HG03558 (cell line): ENCODE measurements around the gene TPD52L1.

Experiments used
- ATAC-seq: cut with Tn5 transposase; IDR thresholded peaks from one replicate; pipeline ENCODE4 v1.9.1; 2021; ENCODE audit warnings: moderate number of reproducible peaks; ENCODE audit not compliant: unreplicated experiment; ENCODE audit errors: extremely low read depth

The TPD52L1 gene

GRCh38 chr6:125203395-125203794 lies 49.8 kb downstream of the TPD52L1 start:
- no peak for ATAC-seq

- ATAC-seq, result no peak
These were observed 52.4 kb downstream of the TPD52L1 start for GRCh38 chr6:125205931-125206330.

- ATAC-seq, result no peak
These were observed 52.8 kb downstream of the TPD52L1 start for GRCh38 chr6:125206389-125206788.

GRCh38 chr6:125207956-125208355 lies 54.4 kb downstream of the TPD52L1 start:
- ATAC-seq, result no peak

- ATAC-seq, result no peak
These were observed 55.2 kb downstream of the TPD52L1 start for GRCh38 chr6:125208625-125209249.

DNA sequence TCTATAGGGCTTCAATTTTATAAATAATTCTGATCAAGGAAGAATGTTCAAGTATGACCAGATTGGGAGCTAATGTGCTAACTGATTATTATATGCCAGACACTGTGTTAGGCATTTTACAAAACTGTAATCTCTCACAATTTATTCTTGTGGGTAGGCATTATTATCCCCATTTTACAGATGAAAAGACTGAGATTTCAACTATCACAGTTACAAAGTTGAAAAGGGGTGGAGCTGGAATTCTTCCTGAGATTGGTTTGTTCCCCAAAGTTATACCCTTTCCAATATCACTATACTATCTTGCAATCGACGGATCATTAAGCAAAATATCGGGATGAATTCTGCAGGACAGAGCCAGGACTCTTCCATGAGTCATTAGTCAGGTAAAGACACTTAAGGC lies 57.1 kb downstream of the TPD52L1 start:
- no peak for ATAC-seq

DNA sequence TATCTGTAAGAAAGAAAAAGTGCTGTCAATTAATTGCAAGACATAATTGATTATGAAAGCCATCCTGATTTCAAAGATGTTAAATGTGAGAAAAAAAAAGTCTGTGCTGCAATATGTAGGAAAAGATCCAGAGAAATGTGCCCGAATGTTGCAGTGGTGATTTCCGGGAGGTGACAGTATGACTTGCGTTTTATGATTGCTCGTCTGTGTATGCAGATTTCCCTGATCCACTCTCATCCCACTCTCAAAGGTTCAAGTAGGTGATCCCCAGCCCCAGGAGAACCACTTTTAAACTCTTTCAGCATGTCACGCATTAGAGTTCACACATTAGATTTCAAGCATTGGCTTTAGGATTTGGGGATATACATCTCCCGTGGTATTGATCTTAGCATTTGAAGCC lies 57.8 kb downstream of the TPD52L1 start:
- no peak for ATAC-seq

- no peak for ATAC-seq
These were observed 58.8 kb downstream of the TPD52L1 start for GRCh38 chr6:125212377-125212776.

DNA sequence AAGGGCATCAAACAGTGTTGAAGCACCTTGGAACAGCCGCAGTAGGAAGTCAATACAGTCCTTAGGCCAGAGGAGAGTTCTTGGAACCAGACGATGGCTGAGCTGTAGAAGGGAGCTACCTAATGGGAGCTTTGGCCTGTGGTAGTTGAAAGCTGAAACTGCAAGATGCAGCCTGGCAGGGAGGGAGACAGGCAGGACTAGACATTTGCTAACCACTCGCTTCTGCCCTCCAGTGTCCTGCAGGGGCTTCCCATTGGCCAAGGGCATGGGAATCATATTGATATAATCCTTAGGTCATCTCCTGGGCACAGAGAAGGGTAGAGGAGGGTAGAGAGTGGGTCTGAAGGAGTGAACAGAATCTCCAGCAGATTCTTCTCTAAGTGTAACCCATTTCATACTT lies 60.4 kb downstream of the TPD52L1 start:
- no peak for ATAC-seq

DNA sequence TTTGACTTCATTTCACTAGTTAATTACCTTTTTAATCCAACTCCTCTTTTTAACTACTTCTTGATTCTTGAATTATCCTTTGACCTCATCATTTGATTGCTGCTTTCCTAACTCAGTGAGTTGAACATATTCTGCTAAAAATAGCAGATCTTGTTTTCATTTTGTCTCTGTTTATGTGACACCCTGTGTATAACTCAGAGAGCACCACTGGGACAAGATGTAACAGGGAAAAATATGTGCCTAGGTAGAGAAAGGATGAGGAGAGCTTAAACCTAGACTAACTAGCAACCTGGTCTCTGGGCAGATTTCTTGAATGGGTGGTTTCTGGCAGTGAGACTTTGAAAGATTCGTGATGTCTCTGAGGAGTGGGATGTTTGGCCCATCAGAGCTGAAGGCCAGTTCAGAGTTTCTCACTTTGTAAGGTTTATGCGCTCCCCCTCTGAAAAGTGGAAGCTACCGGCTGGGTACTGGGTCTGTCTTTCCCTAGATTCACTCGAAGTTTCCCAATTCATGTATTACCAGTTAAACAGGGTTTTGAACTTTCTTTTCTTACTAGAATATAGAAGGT lies 61.8 kb downstream of the TPD52L1 start:
- no peak for ATAC-seq

GRCh38 chr6:125216015-125216414 lies 62.4 kb downstream of the TPD52L1 start:
- ATAC-seq, result no peak

DNA sequence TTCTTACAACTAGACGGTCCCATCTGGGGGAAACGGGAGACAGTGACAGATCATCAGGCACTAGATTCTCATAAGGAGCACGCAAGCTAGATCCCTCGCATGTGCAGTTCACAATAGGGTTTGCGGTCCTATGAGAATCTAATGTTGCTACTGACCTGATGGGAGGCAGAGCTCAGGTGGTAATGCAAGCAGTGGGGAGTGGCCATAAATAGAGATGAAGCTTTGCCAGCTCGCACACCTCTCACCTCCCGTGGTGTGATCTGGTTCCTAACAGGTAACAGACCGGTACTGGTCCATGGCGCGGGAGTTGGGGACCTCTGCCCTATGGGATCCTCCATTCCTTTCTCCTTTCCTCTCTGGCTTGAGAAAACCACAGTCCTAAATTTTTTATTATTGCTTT lies 63.8 kb downstream of the TPD52L1 start:
- no peak for ATAC-seq

GRCh38 chr6:125217992-125218391 lies 64.4 kb downstream of the TPD52L1 start:
- ATAC-seq, result no peak

- ATAC-seq, result no peak
These were observed 65.9 kb downstream of the TPD52L1 start for GRCh38 chr6:125219361-125219895.

DNA sequence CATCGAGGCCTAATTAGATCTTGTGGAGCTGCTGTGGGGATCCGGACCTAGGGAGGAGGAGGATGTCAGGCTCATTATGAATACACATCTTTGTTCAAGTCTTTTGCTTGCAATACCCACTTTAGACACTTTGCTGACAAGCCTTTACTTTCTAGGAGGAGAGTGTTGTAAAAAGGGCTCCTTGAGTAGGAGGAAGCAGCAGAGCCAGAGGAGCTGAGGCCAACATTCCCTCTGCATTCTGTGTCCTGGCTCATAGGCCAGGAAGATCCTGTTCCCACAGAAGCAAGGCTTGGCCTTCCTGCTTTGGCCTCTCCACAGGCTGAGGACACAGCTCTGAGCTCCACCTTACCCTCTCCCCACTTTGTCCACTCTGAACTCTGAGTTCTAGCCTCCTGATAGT lies 67.1 kb downstream of the TPD52L1 start:
- ATAC-seq, result no peak

DNA sequence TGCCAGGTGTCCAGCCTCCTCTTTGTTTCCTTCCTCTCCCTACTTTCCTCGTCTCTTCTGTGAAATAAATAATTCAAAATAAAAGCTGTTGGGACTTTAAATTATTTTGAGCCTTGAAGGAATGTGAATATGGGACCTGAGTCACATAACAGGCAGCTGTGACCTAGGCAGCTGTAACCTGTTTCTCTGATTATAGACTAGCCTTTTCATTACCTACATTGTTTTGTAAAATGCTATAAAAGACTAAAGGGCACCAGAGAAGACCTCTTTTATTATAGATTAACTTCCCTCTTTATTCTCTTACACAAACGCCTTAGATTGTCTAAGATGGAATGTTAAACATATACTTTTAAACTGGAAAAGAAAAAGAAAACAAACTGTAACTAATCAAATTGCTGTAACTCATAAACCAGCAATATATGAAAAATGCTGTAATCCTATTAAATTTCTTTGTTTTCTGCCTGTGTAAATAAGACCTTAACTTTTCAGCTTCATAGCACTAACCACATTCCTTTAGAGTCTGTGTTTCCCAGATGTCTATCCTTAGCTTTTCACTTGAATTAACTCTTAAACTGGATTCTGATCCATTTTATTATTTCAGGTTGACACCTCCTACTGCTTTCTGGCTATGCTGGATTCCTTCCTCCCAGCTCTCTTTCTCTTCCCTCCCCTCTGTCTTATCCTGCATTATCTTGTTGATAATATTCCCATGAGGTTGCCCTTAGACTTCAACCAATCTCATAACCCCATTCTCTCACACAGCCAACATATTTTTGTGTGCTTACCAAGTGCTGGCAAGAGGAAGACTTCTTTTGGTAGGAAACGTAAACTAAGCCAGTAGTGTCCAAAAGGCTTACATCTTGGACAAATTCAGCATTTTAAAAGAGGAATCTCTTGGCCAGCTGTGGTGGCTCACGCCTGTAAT lies 69.2 kb downstream of the TPD52L1 start:
- no peak for ATAC-seq

DNA sequence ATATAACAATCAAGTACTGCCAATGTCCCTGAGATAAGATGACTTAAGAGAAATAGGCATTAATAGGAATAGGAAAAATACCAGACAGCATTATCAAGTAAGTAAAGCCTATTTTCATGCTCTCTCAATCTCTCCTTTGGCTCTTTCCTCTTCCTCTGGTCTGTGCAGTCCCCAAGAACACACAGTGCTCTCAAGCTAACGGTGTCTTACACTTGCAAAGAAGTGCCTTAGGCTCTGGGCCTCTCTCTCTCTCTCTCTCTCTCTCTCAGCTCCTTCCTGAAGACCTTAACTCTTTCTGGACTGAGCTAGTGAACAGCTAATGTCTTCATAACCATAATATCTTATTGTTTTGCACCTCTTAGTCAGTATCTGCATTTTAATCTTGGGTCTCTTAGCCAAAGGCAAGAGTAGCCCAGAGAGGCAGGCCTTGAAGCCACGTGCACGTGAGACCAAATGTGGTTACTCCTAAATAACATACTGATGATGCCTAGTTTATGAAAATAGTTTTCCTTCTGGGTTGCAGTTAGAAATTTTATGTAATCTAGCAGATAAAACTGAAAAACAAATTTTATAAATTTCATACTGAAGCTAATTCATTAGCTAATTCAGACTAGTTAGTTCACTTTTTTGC lies 70.8 kb downstream of the TPD52L1 start:
- no peak for ATAC-seq

GRCh38 chr6:125227244-125227643 lies 73.7 kb downstream of the TPD52L1 start:
- ATAC-seq, result no peak

GRCh38 chr6:125228981-125229479 lies 75.5 kb downstream of the TPD52L1 start:
- ATAC-seq, result no peak

DNA sequence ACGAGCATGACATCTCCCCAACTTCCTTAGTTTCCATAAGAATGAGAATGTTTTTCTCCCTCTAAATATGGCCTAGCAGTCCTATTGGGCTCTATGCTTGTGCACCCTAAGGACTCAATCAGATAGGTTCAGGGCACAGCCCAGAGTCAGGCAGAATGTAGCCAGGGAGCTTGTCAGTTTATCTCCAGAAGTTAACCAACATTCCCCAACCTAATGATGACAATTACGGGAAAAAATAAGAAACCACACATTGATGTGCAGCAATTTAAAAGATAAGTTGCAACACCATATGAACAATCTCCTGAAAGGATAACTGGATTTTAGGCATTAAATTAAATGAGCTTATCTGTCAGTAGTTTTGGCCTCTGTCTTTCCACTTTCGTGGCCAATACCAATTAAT lies 77.1 kb downstream of the TPD52L1 start:
- ATAC-seq, result no peak
